ENCODE results near the gene ATXN2.

Gene ATXN2

DNA sequence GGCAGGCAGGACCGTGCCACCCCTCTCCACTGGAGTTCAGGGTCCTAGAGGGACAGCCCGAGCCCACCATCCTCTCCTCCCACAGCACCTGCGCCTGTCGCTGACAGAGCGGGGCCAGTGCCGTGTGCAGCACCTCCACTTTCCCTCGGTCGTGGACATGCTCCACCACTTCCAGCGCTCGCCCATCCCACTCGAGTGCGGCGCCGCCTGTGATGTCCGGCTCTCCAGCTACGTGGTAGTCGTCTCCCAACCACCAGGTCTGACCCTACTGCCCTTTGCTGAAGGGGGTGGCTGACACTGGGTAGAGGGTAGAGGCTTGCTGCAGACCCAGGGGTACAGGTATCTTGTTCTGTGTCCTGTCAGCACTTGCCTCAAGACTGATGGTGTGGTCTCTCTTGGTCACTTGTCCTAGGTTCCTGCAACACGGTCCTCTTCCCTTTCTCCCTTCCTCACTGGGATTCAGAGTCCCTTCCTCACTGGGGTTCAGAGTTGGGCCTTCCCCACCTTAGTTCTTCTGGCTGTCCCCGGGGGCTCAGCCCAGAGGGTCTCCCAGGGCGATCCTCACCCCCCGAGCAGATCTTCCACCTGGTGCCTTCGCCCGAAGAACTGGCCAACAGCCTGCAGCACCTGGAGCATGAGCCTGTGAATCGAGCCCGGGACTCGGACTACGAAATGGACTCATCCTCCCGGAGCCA is 151.4 kb downstream of the ATXN2 start:
- Histone ChIP-seq H3K4me3 (ENCODE audit: low read depth in 1 of 5, low read length in 5 of 5) (no peak overlapping the region), H3K27me3 (ENCODE audit: control insufficient read depth in 5 of 5, insufficient read depth in 4 of 5, low read length in 5 of 5) (no peaks in the 10 kb centered on the region), H3K36me3 (ENCODE audit: control insufficient read depth in 5 of 5, insufficient read depth in 5 of 5, low read length in 5 of 5) (peaks cover 6 to 72% (median 69%) of the 10 kb centered on the region in 5 donors), H3K27ac (ENCODE audit: low read depth, low read length) (peak overlapping the region; percentile 21), H3K4me1 (ENCODE audit: control insufficient read depth in 5 of 5, insufficient read depth in 5 of 5, low read length in 5 of 5) (peaks cover 21 to 84% (median 69%) of the 10 kb centered on the region in 5 donors), H3K9me3 (ENCODE audit: control insufficient read depth in 5 of 5, low read length in 5 of 5) (no peaks in the 10 kb centered on the region), H3K9ac (ENCODE audit: low read length in 5 of 5) (no peak overlapping the region)

DNA sequence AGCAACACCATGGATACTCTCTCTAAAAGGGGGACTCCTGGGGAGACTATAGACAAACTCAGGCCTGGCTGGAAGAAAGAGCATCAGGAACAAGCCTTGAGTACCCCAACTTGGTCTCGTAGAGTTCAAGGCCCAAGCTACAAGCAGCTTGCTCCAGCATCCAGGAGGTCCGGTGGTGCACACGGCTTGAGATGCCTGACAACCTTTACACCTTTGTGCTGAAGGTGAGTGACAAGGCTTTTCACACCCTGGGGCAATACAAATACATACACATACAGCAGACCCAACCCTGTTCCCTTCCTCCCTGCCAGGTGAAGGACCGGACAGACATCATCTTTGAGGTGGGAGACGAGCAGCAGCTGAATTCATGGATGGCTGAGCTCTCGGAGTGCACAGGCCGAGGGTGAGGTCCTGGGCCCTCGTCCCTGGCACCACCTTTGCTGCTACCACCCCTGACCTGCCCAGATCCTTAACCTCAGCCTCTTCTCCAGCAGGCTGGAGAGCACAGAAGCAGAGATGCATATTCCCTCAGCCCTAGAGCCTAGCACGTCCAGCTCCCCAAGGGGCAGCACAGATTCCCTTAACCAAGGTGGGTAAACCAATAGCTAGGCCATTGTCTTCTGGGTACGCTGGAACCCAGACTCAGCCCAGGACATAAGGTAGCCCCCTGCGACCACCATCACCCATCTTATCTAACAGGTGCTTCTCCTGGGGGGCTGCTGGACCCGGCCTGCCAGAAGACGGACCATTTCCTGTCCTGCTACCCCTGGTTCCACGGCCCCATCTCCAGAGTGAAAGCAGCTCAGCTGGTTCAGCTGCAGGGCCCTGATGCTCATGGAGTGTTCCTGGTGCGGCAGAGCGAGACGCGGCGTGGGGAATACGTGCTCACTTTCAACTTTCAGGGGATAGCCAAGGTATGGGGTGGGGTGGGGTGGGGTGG is 152.2 kb downstream of the ATXN2 start:
- Histone ChIP-seq H3K4me1 (ENCODE audit: control insufficient read depth in 5 of 5, insufficient read depth in 5 of 5, low read length in 5 of 5) (peaks cover 21 to 92% (median 77%) of the 10 kb centered on the region in 5 donors), H3K36me3 (ENCODE audit: control insufficient read depth in 5 of 5, insufficient read depth in 5 of 5, low read length in 5 of 5) (peaks cover 6 to 73% (median 65%) of the 10 kb centered on the region in 5 donors), H3K9ac (ENCODE audit: low read length in 5 of 5) (peak overlapping the region in 1 of 5 donors; percentile 29), H3K27ac (ENCODE audit: low read depth, low read length) (peak overlapping the region; percentile 85), H3K4me3 (ENCODE audit: low read depth in 1 of 5, low read length in 5 of 5) (peak overlapping the region in 3 of 5 donors; percentile 5 to 19 (median 9)), H3K9me3 (ENCODE audit: control insufficient read depth in 5 of 5, low read length in 5 of 5) (no peaks in the 10 kb centered on the region), H3K27me3 (ENCODE audit: control insufficient read depth in 5 of 5, insufficient read depth in 4 of 5, low read length in 5 of 5) (no peaks in the 10 kb centered on the region)

DNA sequence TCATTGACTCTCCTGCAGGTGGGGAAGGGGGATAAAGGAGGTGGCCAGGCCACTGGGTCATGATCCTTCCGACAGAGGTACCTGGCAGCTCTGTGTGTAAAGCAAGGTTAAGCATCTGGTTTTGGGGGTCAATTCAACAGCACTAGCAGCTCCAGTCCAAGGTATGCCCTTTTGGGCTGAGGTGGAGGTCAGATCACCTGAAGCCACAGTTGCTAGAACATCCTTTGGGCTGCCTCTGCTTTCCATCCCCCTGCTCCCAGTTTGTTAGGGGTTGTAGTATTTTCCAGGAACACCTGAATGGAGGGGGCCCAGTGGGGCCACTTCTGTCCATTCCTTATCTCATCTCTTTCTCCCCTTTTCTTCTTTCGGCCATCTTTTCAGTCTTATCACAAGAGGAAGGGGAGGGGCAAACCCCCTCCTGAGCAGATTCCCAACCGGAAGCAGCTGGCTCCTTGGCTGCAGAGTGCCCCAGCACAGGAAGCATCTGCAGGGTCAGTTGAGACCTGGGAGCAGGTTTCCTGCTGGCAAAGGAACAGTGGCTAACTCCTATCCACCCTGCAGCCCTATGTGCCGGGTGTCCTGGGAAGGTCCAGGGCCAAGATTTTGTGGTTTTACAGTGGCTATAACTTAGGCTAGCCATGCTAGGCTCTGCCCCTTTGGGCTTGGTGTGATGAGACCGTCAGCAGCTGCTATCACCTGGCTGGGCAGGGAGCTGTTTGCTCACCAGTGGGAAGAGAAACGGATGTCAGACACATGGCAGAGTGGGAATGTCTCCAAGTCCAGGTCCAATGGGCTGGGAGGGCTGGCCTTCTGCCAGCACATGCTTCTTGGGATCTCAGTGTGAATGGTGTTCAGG is 153.2 kb downstream of the ATXN2 start:
- H3K27me3 ChIP-seq (ENCODE audit: control insufficient read depth in 5 of 5, insufficient read depth in 4 of 5, low read length in 5 of 5) = no peaks in the 10 kb centered on the region
- H3K4me1 ChIP-seq (ENCODE audit: control insufficient read depth in 5 of 5, insufficient read depth in 5 of 5, low read length in 5 of 5) = peaks cover 23 to 91% (median 81%) of the 10 kb centered on the region in 5 donors
- H3K4me3 ChIP-seq (ENCODE audit: low read depth in 1 of 5, low read length in 5 of 5) = peak overlapping the region in 3 of 5 donors; percentile 9 to 38 (median 19)
- peaks cover under 1 to 75% (median 59%) of the 10 kb centered on the region in 5 donors for H3K36me3 ChIP-seq (ENCODE audit: control insufficient read depth in 5 of 5, insufficient read depth in 5 of 5, low read length in 5 of 5)
- H3K27ac ChIP-seq (ENCODE audit: low read depth, low read length) = peak overlapping the region; percentile 85
- peak overlapping the region in 2 of 5 donors; percentile 60 to 66 for H3K9ac ChIP-seq (ENCODE audit: low read length in 5 of 5)
- no peaks in the 10 kb centered on the region for H3K9me3 ChIP-seq (ENCODE audit: control insufficient read depth in 5 of 5, low read length in 5 of 5)

DNA sequence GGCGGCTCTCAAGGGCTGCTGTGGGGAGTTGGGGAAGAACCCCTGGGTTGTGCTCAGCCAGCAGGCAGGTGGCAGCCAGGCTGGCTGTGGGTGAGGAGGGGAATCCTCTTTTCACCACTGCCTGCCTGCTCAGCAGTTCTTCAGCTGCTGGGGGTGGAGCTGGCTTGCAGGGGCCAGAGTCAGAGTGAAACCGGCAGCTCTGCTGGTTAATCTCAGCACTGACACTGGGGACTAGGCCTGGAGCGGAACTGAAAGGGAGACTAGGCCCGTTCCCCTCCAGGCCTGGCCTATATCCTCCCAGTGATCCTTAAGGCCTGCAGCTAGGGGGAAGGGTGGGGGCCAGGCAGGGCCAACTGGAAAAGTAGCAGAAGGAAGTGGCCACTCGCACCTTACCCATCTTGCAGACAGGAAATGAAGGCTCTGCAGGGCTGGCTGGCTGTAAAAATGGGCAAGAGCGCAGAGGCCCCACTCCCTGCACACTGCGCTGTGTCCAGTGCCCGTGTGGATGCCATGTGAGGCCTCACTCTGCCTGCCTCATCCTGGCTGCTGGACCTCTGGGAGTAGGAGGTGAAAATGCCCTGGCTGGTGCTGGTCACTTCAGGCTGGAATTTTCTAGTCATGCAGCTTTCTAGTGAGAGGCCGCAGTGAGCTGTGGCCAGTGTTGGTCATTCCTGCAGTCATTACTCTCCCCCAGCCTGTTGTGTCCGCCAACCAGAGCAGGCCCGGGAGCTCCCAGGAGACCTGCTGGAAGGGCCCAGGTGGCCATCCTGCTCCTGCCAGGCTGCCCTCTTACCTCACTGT is 154.0 kb downstream of the ATXN2 start:
- Histone ChIP-seq H3K4me1 (ENCODE audit: control insufficient read depth in 5 of 5, insufficient read depth in 5 of 5, low read length in 5 of 5) (peaks cover 28 to 96% (median 89%) of the 10 kb centered on the region in 5 donors), H3K27me3 (ENCODE audit: control insufficient read depth in 5 of 5, insufficient read depth in 4 of 5, low read length in 5 of 5) (no peaks in the 10 kb centered on the region), H3K9ac (ENCODE audit: low read length in 5 of 5) (peak overlapping the region in 2 of 5 donors; percentile 60 to 66), H3K9me3 (ENCODE audit: control insufficient read depth in 5 of 5, low read length in 5 of 5) (no peaks in the 10 kb centered on the region), H3K4me3 (ENCODE audit: low read depth in 1 of 5, low read length in 5 of 5) (peak overlapping the region in 1 of 5 donors; percentile 34), H3K27ac (ENCODE audit: low read depth, low read length) (peak overlapping the region; percentile 85), H3K36me3 (ENCODE audit: control insufficient read depth in 5 of 5, insufficient read depth in 5 of 5, low read length in 5 of 5) (peaks cover 0 to 72% (median 53%) of the 10 kb centered on the region in 5 donors)

DNA sequence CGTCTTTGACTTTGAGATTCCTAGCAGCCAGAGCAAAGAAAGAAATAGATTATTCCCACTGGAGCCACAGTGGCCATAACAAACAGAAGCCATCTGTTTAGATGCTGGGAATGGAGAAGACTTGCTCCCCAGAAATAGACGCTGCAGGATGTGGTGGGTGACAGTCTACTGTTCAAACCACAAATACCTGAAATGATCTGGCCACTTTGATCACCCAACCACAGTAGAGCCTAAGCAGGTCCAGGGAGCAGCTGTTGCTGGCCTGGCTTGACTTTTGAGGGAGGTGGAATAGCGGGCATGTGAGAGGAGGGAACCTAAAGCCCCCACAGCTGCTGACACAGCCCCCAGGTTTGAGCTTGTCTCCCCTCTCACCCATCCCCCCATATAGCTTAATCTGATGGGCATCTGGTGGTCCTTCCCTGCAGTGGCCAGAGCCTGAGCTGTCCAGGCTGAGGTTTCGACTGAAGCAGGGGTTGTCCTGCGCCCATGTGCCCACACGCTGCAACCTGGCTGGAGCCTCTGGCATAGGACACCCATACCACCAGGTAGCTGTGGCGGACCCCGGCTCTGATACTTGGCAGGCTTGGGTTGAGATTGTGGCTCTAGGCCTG is 154.7 kb downstream of the ATXN2 start:
- peak overlapping the region in 3 of 5 donors; percentile 26 to 66 (median 28) for H3K9ac ChIP-seq (ENCODE audit: low read length in 5 of 5)
- H3K27me3 ChIP-seq (ENCODE audit: control insufficient read depth in 5 of 5, insufficient read depth in 4 of 5, low read length in 5 of 5) = no peaks in the 10 kb centered on the region
- H3K9me3 ChIP-seq (ENCODE audit: control insufficient read depth in 5 of 5, low read length in 5 of 5) = no peaks in the 10 kb centered on the region
- peak overlapping the region; percentile 85 for H3K27ac ChIP-seq (ENCODE audit: low read depth, low read length)
- H3K36me3 ChIP-seq (ENCODE audit: control insufficient read depth in 5 of 5, insufficient read depth in 5 of 5, low read length in 5 of 5) = peaks cover 0 to 68% (median 48%) of the 10 kb centered on the region in 5 donors
- H3K4me1 ChIP-seq (ENCODE audit: control insufficient read depth in 5 of 5, insufficient read depth in 5 of 5, low read length in 5 of 5) = peaks cover 28 to 99% (median 96%) of the 10 kb centered on the region in 5 donors
- H3K4me3 ChIP-seq (ENCODE audit: low read depth in 1 of 5, low read length in 5 of 5) = no peak overlapping the region

DNA sequence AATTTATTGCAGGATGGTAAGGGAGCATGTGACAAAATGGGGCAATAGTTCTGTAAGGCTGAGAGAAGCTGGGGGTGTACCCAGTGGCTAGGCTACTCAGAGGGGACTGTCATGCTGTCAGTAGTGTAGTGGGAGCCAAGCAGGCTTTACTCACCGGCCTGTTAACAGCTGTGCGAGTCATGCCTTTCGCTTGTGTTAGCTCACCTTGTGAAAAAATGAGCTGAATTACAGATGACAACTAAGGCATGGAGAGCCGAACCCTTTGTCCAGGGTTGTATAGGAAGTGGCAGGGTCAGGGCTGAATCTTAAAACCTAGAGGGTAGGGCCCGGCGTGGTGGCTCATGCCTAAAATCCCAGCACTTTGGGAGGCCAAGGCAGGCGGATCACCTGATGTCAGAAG is 155.5 kb downstream of the ATXN2 start:
- peak overlapping the region; percentile 85 for H3K27ac ChIP-seq (ENCODE audit: low read depth, low read length)
- peaks cover 0 to 61% (median 40%) of the 10 kb centered on the region in 5 donors for H3K36me3 ChIP-seq (ENCODE audit: control insufficient read depth in 5 of 5, insufficient read depth in 5 of 5, low read length in 5 of 5)
- H3K4me1 ChIP-seq (ENCODE audit: control insufficient read depth in 5 of 5, insufficient read depth in 5 of 5, low read length in 5 of 5) = peaks cover 28 to 95% (median 91%) of the 10 kb centered on the region in 5 donors
- no peaks in the 10 kb centered on the region for H3K27me3 ChIP-seq (ENCODE audit: control insufficient read depth in 5 of 5, insufficient read depth in 4 of 5, low read length in 5 of 5)
- H3K9ac ChIP-seq (ENCODE audit: low read length in 5 of 5) = peak overlapping the region in 2 of 5 donors; percentile 26 to 38
- no peaks in the 10 kb centered on the region for H3K9me3 ChIP-seq (ENCODE audit: control insufficient read depth in 5 of 5, low read length in 5 of 5)
- H3K4me3 ChIP-seq (ENCODE audit: low read depth in 1 of 5, low read length in 5 of 5) = no peak overlapping the region

DNA sequence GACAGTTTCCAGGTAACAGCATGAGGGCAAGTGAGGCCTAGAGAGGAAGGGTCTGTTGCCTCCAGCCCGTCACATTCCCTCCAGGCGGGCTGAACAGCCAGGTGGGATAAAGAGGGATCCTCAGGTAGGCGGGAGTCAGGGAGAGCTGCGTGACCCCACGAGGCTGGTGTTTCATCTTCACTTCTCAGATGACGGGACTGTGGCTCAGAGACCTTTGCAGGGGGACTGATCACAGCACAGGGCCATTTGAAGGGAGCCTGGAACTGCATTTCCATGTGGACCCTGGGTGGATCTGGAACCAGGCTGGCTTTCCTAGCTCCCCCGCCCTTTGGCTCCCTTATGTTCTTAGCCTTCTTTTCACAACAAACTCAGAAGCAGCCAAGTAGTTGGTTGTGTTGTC is 156.0 kb downstream of the ATXN2 start:
- H3K36me3 ChIP-seq (ENCODE audit: control insufficient read depth in 5 of 5, insufficient read depth in 5 of 5, low read length in 5 of 5) = peaks cover 0 to 57% (median 35%) of the 10 kb centered on the region in 5 donors
- H3K27ac ChIP-seq (ENCODE audit: low read depth, low read length) = peak overlapping the region; percentile 85
- H3K9me3 ChIP-seq (ENCODE audit: control insufficient read depth in 5 of 5, low read length in 5 of 5) = no peaks in the 10 kb centered on the region
- no peaks in the 10 kb centered on the region for H3K27me3 ChIP-seq (ENCODE audit: control insufficient read depth in 5 of 5, insufficient read depth in 4 of 5, low read length in 5 of 5)
- H3K4me3 ChIP-seq (ENCODE audit: low read depth in 1 of 5, low read length in 5 of 5) = no peak overlapping the region
- peak overlapping the region in 3 of 5 donors; percentile 9 to 38 (median 38) for H3K9ac ChIP-seq (ENCODE audit: low read length in 5 of 5)
- peaks cover 32 to 95% (median 91%) of the 10 kb centered on the region in 5 donors for H3K4me1 ChIP-seq (ENCODE audit: control insufficient read depth in 5 of 5, insufficient read depth in 5 of 5, low read length in 5 of 5)

DNA sequence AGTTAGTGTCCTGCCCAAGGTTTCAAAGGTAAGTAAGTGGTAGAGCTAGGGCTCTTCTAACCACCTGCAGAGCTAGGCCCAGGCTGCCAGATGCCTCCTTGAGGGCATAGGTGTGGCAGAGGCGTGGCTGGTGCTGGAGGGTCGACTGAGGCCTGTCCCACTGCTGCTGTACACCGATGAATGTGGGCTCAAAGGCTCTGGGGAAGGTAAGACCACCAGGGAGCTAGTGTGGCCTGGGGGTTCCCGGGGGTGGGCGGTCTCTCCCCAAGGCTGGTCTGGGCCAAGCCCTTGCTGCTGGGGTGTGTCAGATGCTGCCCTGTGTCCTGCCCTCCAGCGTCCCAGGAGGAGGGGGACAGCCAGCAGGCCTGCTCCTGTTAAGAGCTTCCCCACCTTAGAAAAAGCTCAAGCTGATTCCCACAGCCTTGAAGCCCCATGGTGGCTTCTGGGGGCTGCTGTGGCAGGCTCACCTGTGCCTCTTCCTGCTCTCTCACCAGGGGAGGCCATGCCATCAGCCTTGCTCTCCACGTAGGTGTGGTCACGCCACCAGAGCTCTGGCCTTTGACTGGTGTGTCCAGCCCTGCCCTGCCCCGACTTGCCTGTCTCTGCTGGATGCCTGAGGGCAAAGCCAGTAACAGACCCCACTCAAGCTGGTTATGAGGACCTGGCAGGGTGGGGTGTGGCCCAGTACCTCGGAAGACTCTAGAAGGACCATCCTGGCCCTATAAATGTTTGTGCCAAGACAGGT is 156.6 kb downstream of the ATXN2 start:
- Histone ChIP-seq H3K4me1 (ENCODE audit: control insufficient read depth in 5 of 5, insufficient read depth in 5 of 5, low read length in 5 of 5) (peaks cover 35 to 95% (median 91%) of the 10 kb centered on the region in 5 donors), H3K27ac (ENCODE audit: low read depth, low read length) (peak overlapping the region; percentile 85), H3K4me3 (ENCODE audit: low read depth in 1 of 5, low read length in 5 of 5) (no peak overlapping the region), H3K9me3 (ENCODE audit: control insufficient read depth in 5 of 5, low read length in 5 of 5) (no peaks in the 10 kb centered on the region), H3K36me3 (ENCODE audit: control insufficient read depth in 5 of 5, insufficient read depth in 5 of 5, low read length in 5 of 5) (peaks cover 0 to 51% (median 29%) of the 10 kb centered on the region in 5 donors), H3K27me3 (ENCODE audit: control insufficient read depth in 5 of 5, insufficient read depth in 4 of 5, low read length in 5 of 5) (no peaks in the 10 kb centered on the region), H3K9ac (ENCODE audit: low read length in 5 of 5) (peak overlapping the region in 2 of 5 donors; percentile 38 to 54)

Data from subcutaneous abdominal adipose tissue (tissue), 5 donors.